Measurements from ENCODE around the gene DAG1. TPM values are rescaled to one million over a fixed set of nuclear protein-coding genes. Genes with fewer than 3 reads are reported as not detected.

The DAG1 gene
- total RNA-seq, 2 experiments from 2014 or later, result 15.0 to 18.3 TPM

DNA sequence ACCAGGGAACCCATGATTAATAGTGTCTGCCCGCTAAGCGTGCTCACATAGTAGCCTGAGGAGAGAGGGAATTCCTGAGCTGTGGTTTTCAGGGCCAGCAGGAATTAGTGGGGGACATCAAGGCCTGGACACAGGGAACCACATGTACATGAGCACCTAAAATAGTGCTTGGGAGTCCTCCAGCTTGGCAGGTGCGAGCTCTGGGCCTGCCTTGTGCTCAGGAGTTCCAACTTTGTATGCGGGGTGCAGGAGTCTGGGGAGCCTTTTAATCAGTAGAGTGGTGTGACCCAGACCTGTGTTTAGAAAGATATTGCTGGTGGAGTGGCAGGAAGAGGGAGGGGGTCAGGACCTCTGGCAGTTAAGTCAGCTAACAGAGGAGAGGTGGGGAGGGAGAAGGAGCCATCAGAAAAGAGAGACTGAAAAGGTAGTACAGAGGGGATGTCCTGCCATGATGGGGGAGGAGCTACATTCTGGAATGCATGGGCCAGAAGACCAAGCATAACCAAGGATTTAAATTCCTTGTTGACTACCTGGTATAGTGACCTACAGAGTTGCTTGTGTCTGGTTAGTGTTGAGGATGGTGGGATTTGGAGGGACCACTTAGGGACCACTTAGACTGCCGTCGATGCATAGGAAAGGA, 1.9 kb downstream of the DAG1 start:
- DNase-seq, result no peak
- H3K27ac ChIP-seq (ENCODE audit: low read depth in 1 of 2, low read length in 2 of 2), result peak overlapping the region; percentile 86 to 88
- H3K4me3 ChIP-seq (ENCODE audit: low read length), result no peak overlapping the region
- intact Hi-C loops (cut with DNase I, micrococcal nuclease), result loop anchor here in 1 of 2 experiments (5.0 kb wide), 2 partner anchors 200 to 380 kb away; partner anchors contain the start of genes APEH and QRICH1
- Mint-ChIP-seq H3K4me3 (peak overlapping the region; percentile 88), H3K36me3 (ENCODE audit: low read depth) (peaks cover 17% of the 10 kb centered on the region), H3K27ac (peak overlapping the region; percentile 95), H3K4me1 (ENCODE audit: low read depth) (peaks cover 23% of the 10 kb centered on the region), H3K27me3 (no peaks in the 10 kb centered on the region), H3K9me3 (no peaks in the 10 kb centered on the region)
- H3K27me3 ChIP-seq (ENCODE audit: control insufficient read depth in 1 of 2, insufficient read depth in 2 of 2, low read length in 2 of 2), result no peaks in the 10 kb centered on the region
- TF ChIP-seq, protein P1, sequence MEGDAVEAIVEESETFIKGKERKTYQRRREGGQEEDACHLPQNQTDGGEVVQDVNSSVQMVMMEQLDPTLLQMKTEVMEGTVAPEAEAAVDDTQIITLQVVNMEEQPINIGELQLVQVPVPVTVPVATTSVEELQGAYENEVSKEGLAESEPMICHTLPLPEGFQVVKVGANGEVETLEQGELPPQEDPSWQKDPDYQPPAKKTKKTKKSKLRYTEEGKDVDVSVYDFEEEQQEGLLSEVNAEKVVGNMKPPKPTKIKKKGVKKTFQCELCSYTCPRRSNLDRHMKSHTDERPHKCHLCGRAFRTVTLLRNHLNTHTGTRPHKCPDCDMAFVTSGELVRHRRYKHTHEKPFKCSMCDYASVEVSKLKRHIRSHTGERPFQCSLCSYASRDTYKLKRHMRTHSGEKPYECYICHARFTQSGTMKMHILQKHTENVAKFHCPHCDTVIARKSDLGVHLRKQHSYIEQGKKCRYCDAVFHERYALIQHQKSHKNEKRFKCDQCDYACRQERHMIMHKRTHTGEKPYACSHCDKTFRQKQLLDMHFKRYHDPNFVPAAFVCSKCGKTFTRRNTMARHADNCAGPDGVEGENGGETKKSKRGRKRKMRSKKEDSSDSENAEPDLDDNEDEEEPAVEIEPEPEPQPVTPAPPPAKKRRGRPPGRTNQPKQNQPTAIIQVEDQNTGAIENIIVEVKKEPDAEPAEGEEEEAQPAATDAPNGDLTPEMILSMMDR (IDR thresholded peaks at IDR 0.05), result no peak
- ChIA-PET POLR2A (interaction anchor here (0.8 to 1.2 kb wide), 3 partner anchors 23 to 380 kb away, joined by 3 read pairs; partner anchors contain the start of gene QRICH1), CTCF (interaction anchor here (3.4 kb wide), 1 partner anchor 67 kb away, joined by 12 read pairs; no protein-coding TSS in a partner anchor)
- H3K4me1 ChIP-seq (ENCODE audit: insufficient read depth, low read length), result peaks cover 35% of the 10 kb centered on the region
- no peak for ATAC-seq (ENCODE audit: poor library complexity)
- no peaks in the 10 kb centered on the region for H3K9me3 ChIP-seq (ENCODE audit: control insufficient read depth in 1 of 2, insufficient read depth in 1 of 2, low read length in 2 of 2)
- H3K36me3 ChIP-seq (ENCODE audit: insufficient read depth, low read length), result peaks cover under 1% of the 10 kb centered on the region

DNA sequence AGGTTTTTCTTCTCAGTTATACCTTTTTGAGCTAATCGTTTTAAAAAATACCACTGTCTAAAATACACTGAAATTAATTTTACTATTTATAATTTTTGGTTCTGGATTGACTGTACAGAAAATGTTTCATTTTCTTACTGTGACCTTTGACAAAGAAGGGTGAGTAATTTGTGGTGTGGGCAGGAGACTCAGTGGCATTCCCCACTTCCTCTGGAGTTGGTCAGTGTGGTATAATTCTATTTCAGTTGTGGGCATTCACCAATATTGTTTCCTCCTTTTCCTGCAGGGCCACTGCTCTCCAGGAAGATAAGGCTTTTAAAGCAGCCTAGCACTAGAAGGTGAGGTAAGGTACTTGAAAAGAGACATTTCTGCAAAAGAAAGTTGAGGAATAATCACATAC, 6.5 kb downstream of the DAG1 start:
- H3K27ac ChIP-seq (ENCODE audit: low read depth in 1 of 2, low read length in 2 of 2), result no peak overlapping the region
- Mint-ChIP-seq H3K27ac (no peak overlapping the region), H3K9me3 (no peaks in the 10 kb centered on the region), H3K27me3 (no peaks in the 10 kb centered on the region), H3K4me3 (no peak overlapping the region), H3K4me1 (ENCODE audit: low read depth) (peaks cover 7% of the 10 kb centered on the region), H3K36me3 (ENCODE audit: low read depth) (peaks cover 31% of the 10 kb centered on the region)
- TF ChIP-seq, protein P1 (IDR thresholded peaks at IDR 0.05), result no peak
- no peak overlapping the region for H3K4me3 ChIP-seq (ENCODE audit: low read length)
- no peaks in the 10 kb centered on the region for H3K9me3 ChIP-seq (ENCODE audit: control insufficient read depth in 1 of 2, insufficient read depth in 1 of 2, low read length in 2 of 2)
- ChIA-PET CTCF (no interaction called here), POLR2A (no interaction called here)
- H3K4me1 ChIP-seq (ENCODE audit: insufficient read depth, low read length), result peaks cover 20% of the 10 kb centered on the region
- intact Hi-C loops (cut with DNase I, micrococcal nuclease), result no loop called here
- H3K27me3 ChIP-seq (ENCODE audit: control insufficient read depth in 1 of 2, insufficient read depth in 2 of 2, low read length in 2 of 2), result no peaks in the 10 kb centered on the region
- peaks cover 13% of the 10 kb centered on the region for H3K36me3 ChIP-seq (ENCODE audit: insufficient read depth, low read length)
- ATAC-seq (ENCODE audit: poor library complexity) (no peak), DNase-seq (peak in 3 of 14 experiments; percentile 23 to 33 (median 32))

DNA sequence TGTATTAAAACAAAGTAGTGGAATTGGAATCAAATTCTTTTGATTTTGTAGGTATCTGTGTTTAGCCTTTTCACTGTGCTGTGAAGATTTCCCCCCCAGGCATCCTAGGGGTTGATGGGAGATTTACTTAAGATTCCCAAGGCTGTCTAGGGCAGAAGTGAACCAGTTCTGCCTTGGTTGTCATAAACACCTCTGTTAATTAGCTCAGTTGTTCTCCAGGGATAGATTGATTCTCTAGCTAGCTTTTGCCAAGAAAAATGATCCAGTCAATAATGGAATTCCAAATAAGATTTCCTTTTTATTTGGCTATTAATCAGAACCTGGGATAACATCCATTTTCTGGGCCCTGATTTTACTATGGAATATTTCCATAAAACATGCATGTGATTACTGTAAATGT, 12.7 kb downstream of the DAG1 start:
- Mint-ChIP-seq H3K9me3 (no peaks in the 10 kb centered on the region), H3K27me3 (no peaks in the 10 kb centered on the region), H3K4me1 (ENCODE audit: low read depth) (peaks cover 24% of the 10 kb centered on the region), H3K36me3 (ENCODE audit: low read depth) (peaks cover 37% of the 10 kb centered on the region), H3K27ac (no peak overlapping the region), H3K4me3 (no peak overlapping the region)
- POLR2A ChIA-PET, result no interaction called here
- intact Hi-C loops (cut with DNase I, micrococcal nuclease), result no loop called here
- DNase-seq (no peak), ATAC-seq (ENCODE audit: poor library complexity) (no peak)
- Histone ChIP-seq H3K4me3 (ENCODE audit: low read length) (no peak overlapping the region), H3K36me3 (ENCODE audit: insufficient read depth, low read length) (peaks cover 11% of the 10 kb centered on the region), H3K27me3 (ENCODE audit: control insufficient read depth in 1 of 2, insufficient read depth in 2 of 2, low read length in 2 of 2) (no peaks in the 10 kb centered on the region), H3K27ac (ENCODE audit: low read depth in 1 of 2, low read length in 2 of 2) (no peak overlapping the region), H3K9me3 (ENCODE audit: control insufficient read depth in 1 of 2, insufficient read depth in 1 of 2, low read length in 2 of 2) (no peaks in the 10 kb centered on the region), H3K4me1 (ENCODE audit: insufficient read depth, low read length) (no peaks in the 10 kb centered on the region)
- TF ChIP-seq, protein P1 (IDR thresholded peaks at IDR 0.05), result no peak
- CTCF ChIA-PET, result no interaction called here
